MCF 10A (cell line): ENCODE measurements around the gene MAD1L1. TPM values are rescaled to one million over a fixed set of nuclear protein-coding genes. Genes with fewer than 3 reads are reported as not detected.
"Not testable (repeated sequence)": the region's sequence is repeated elsewhere in the genome, so short reads cannot be mapped to it uniquely, and the experiment has no call there.

Experiments
- BruUV-seq: library from RNA; stranded (reverse); fragments of 400-500 nt; replicated peaks from 2 replicates; lab custom pipeline; 2021; lab: Mats Ljungman, UMichigan
- CTCF ChIA-PET: fragments of 300-600 bp; sonication (Branson Sonifier 250); formaldehyde crosslinking; extraction: SDS; loops from one replicate; lab custom pipeline; 2021; ENCODE audit warnings: antibody characterized with exemption, inconsistent platforms; lab: Yijun Ruan, JAX
- POLR2A ChIA-PET: fragments of 300-600, 350-650 bp; sonication (Branson Sonifier 250); formaldehyde crosslinking; extraction: SDS; loops from one replicate; lab custom pipeline; 2020; ENCODE audit warnings: antibody characterized with exemption, inconsistent platforms; lab: Yijun Ruan, JAX
- DNase-seq: peaks from one replicate; pipeline ENCODE4 v3.0.0-alpha.2; 2018; ENCODE audit not compliant: unreplicated experiment
- H3K27ac Mint-ChIP-seq: one replicate; pipeline ENCODE4 v1.8.0; 2022; ENCODE audit warnings: mild to moderate bottlenecking, low read depth, mixed read lengths; ENCODE audit not compliant: unreplicated experiment
- H3K27me3 Mint-ChIP-seq: one replicate; pipeline ENCODE4 v1.8.0; 2022; ENCODE audit warnings: mixed read lengths; ENCODE audit not compliant: insufficient read depth, unreplicated experiment
- H3K36me3 Mint-ChIP-seq: one replicate; pipeline ENCODE4 v1.8.0; 2022; ENCODE audit warnings: mild to moderate bottlenecking, moderate library complexity, mixed read lengths; ENCODE audit not compliant: insufficient read depth, unreplicated experiment
- H3K4me1 Mint-ChIP-seq: one replicate; pipeline ENCODE4 v1.8.0; 2022; ENCODE audit warnings: mixed read lengths; ENCODE audit not compliant: insufficient read depth, unreplicated experiment
- H3K4me3 Mint-ChIP-seq: one replicate; pipeline ENCODE4 v1.8.0; 2022; ENCODE audit warnings: mild to moderate bottlenecking, moderate library complexity, mixed read lengths; ENCODE audit not compliant: unreplicated experiment
- H3K9me3 Mint-ChIP-seq: one replicate; pipeline ENCODE4 v1.8.0; 2022; ENCODE audit warnings: mixed read lengths; ENCODE audit not compliant: unreplicated experiment
- CTCF ChIP-seq: fragments of 200-600 bp; IDR thresholded peaks from one replicate; pipeline ENCODE4 v1.8.0; 2022; ENCODE audit warnings: antibody characterized with exemption, mild to moderate bottlenecking; ENCODE audit not compliant: unreplicated experiment
- intact Hi-C: fragments of 100-400 bp; cut with micrococcal nuclease; formaldehyde crosslinking; loops from 2 replicates; pipeline ENCODE4 v1.14.1; 2022
- total RNA-seq: library from RNA; stranded (reverse); gene quantifications from 2 replicates; pipeline ENCODE4 v1.2.3, GENCODE V29; 2022

MAD1L1 gene
- total RNA-seq, 1 experiment from 2014 or later, result 25.2 TPM

GRCh38 chr7:2060701-2061100 lies 172.0 kb downstream of the MAD1L1 start:
- Mint-ChIP-seq H3K36me3 (peaks cover 6% of the 10 kb centered on the region), H3K27me3 (no peaks in the 10 kb centered on the region), H3K27ac (no peak overlapping the region), H3K4me3 (no peak overlapping the region), H3K9me3 (no peaks in the 10 kb centered on the region), H3K4me1 (peaks cover 18% of the 10 kb centered on the region)
- no peak for TF ChIP-seq CTCF
- DNase-seq, result no peak
- POLR2A ChIA-PET, result no interaction called here
- CTCF ChIA-PET, result interaction anchor here (0.6 to 0.7 kb wide), 2 partner anchors 44 to 941 kb away, joined by 3 to 4 read pairs; no protein-coding TSS in a partner anchor
- no TSS peak for BruUV-seq
- intact Hi-C loops, result no loop called here

- no TSS peak for BruUV-seq
- ChIA-PET CTCF (no interaction called here), POLR2A (no interaction called here)
- no peak overlapping the region for H3K27ac Mint-ChIP-seq
- H3K9me3 Mint-ChIP-seq, result no peaks in the 10 kb centered on the region
- no peak for TF ChIP-seq CTCF
- H3K27me3 Mint-ChIP-seq, result no peaks in the 10 kb centered on the region
- intact Hi-C loops, result no loop called here
- H3K4me1 Mint-ChIP-seq, result peaks cover 18% of the 10 kb centered on the region
- H3K4me3 Mint-ChIP-seq, result no peak overlapping the region
- DNase-seq, result no peak
- H3K36me3 Mint-ChIP-seq, result peaks cover 9% of the 10 kb centered on the region
These were observed 172.6 kb downstream of the MAD1L1 start for GRCh38 chr7:2059964-2060700.

- H3K36me3 Mint-ChIP-seq, result peaks cover 12% of the 10 kb centered on the region
- intact Hi-C loops, POLR2A ChIA-PET: not testable (repeated sequence)
These were observed 174.5 kb downstream of the MAD1L1 start for GRCh38 chr7:2058246-2058645.

GRCh38 chr7:2055956-2056355 lies 176.8 kb downstream of the MAD1L1 start:
- intact Hi-C loops, result no loop called here
- no peak for DNase-seq
- Mint-ChIP-seq H3K4me1 (no peaks in the 10 kb centered on the region), H3K27ac (no peak overlapping the region), H3K9me3 (no peaks in the 10 kb centered on the region), H3K27me3 (no peaks in the 10 kb centered on the region), H3K4me3 (no peak overlapping the region), H3K36me3 (peaks cover 18% of the 10 kb centered on the region)
- no TSS peak for BruUV-seq
- ChIA-PET CTCF (no interaction called here), POLR2A (interaction anchor here (0.6 kb wide), 1 partner anchor 89 kb away, joined by 4 read pairs; no protein-coding TSS in a partner anchor)
- no peak for TF ChIP-seq CTCF

More at GRCh38 chr7:2058246-2058645, 174.5 kb downstream of the MAD1L1 start:
- BruUV-seq, H3K4me1 Mint-ChIP-seq, DNase-seq, H3K27me3 Mint-ChIP-seq, H3K27ac Mint-ChIP-seq, H3K9me3 Mint-ChIP-seq, H3K4me3 Mint-ChIP-seq, CTCF ChIA-PET: not testable (repeated sequence)
